SK-N-MC (cell line): ENCODE measurements around the gene TIMM44.

Experiments used
- DNase-seq: peaks from one replicate; pipeline ENCODE4 v3.0.0-alpha.2; 2011; ENCODE audit warnings: low read depth, low spot score
- H3K27ac ChIP-seq: fragments of 200-600 bp; sonication (generic); 2 replicates; pipeline ENCODE4 v1.5.1; 2016; ENCODE audit warnings: mixed run types
- H3K36me3 ChIP-seq: fragments of 200-600 bp; sonication (generic); 2 replicates; pipeline ENCODE4 v1.6.1; 2017; ENCODE audit warnings: antibody characterized with exemption, low read length, mixed read lengths; ENCODE audit not compliant: insufficient read depth
- H3K4me3 ChIP-seq: fragments of 200-600 bp; sonication (generic); 2 replicates; pipeline ENCODE4 v1.5.1; 2016
- H3K9ac ChIP-seq: fragments of 200-600 bp; sonication (generic); 2 replicates; pipeline ENCODE4 v1.8.0; 2017; ENCODE audit warnings: mixed run types, mixed read lengths; ENCODE audit not compliant: insufficient read length
- H3K9me3 ChIP-seq: fragments of 200-600 bp; sonication (generic); 2 replicates; pipeline ENCODE4 v1.6.1; 2017; ENCODE audit warnings: low read depth, mild to moderate bottlenecking, antibody characterized with exemption, low read length, moderate library complexity, mixed read lengths
- EZH2 ChIP-seq: fragments of 200-600 bp; sonication (generic); IDR thresholded peaks from one replicate; pipeline ENCODE4 v1.6.1; 2017; ENCODE audit warnings: antibody characterized with exemption
- FOXP2 ChIP-seq: optimal IDR thresholded peaks from 2 replicates; pipeline ENCODE3; 2011; ENCODE audit warnings: mild to moderate bottlenecking, moderate library complexity; ENCODE audit not compliant: insufficient read depth; ENCODE audit errors: extremely low read length, control extremely low read depth
- POLR2AphosphoS5 ChIP-seq: IDR thresholded peaks from 2 replicates; pipeline ENCODE4 v1.6.1; 2012; ENCODE audit warnings: mild to moderate bottlenecking, low read depth, low read length, borderline replicate concordance

Gene TIMM44

DNA sequence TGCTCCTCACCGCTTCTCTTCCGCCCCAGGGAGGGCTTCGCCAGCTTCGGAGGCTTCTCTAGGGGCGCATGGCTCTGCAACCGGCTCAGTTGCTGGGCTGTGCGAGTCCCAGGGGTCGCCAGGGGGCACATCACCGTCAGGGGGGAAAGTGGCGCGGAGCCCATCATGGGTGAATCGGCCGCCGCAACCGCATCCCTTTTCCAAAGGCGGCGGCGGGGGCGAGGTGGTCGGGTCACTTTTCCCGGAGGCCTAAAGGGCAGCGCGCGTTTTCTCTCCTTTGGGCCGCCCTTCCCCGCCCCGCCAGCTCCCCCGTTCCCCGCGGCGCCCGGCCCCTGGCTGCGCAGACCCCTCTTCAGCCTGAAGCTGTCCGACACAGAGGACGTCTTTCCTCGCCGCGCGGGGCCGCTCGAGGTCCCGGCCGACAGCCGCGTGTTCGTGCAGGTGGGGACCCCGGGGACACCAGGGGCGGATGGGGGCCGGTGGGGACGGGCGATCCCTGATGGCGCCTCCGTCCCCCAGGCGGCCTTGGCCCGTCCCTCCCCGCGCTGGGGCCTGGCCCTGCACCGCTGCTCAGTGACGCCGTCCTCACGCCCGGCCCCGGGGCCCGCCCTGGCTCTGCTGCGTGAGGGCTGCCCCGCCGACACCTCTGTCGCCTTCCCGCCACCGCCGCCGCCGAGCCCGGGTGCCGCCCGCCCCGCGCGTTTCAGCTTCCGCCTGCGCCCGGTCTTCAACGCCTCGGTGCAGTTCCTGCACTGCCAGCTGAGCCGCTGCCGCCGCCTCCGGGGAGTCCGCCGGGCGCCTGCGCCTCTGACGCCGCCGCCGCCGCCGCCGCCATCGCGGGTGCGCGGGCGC is 27.1 kb downstream of the TIMM44 start:
- TF ChIP-seq EZH2: no peak
- no peak for TF ChIP-seq POLR2AphosphoS5
- no peak for TF ChIP-seq FOXP2
- H3K4me3 ChIP-seq: peak overlapping the region; percentile 76
- H3K9me3 ChIP-seq: no peaks in the 10 kb centered on the region
- DNase-seq: no peak
- peak overlapping the region; percentile 72 for H3K9ac ChIP-seq
- H3K27ac ChIP-seq: no peak overlapping the region
- peaks cover 9% of the 10 kb centered on the region; the same call in 1 of the 2 replicates for H3K36me3 ChIP-seq

GRCh38 chr19:7915250-7916102 is 28.0 kb downstream of the TIMM44 start:
- Histone ChIP-seq H3K9ac (peak overlapping the region; percentile 72), H3K27ac (no peak overlapping the region), H3K36me3 (peaks cover 18% of the 10 kb centered on the region; the same call in 1 of the 2 replicates), H3K9me3 (no peaks in the 10 kb centered on the region), H3K4me3 (peak overlapping the region; percentile 76)
- DNase-seq: no peak
- no peak for TF ChIP-seq EZH2
- no peak for TF ChIP-seq FOXP2
- no peak for TF ChIP-seq POLR2AphosphoS5

DNA sequence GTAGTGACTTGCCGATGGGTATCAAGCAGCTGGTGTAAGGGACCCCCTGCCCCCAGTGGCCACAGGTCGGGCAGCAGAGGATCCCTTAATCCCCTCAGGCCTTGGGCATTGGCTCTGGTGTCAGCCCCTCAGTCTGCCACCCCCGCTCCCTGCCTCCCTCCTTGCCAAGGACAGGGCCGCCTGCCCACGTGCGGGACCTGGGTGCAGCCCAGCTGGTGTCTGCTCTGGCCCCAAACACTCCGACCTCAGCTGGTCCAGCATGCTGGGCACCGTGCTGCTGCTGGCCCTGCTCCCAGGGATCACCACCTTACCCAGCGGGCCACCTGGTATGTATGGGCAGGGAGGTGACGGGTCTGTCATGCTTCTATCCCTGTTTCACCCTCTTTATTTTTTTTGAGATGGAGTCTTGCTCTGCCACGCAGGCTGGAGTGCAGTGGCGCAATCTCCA is 28.8 kb downstream of the TIMM44 start, which contains the start of gene TGFBR3L:
Gene TGFBR3L (plus strand): TSS at position 233 of the 448 bp plus-strand sequence.
- TF ChIP-seq POLR2AphosphoS5 (no peak), FOXP2 (no peak), EZH2 (no peak)
- Histone ChIP-seq H3K9ac (no peak within 1 kb of the TSS), H3K9me3 (no peaks in the 10 kb centered on the region), H3K36me3 (peaks cover 22% of the 10 kb centered on the region; the same call in 1 of the 2 replicates), H3K27ac (no peak within 1 kb of the TSS), H3K4me3 (peak within 1 kb of the TSS; percentile 76)
- DNase-seq: no peak

DNA sequence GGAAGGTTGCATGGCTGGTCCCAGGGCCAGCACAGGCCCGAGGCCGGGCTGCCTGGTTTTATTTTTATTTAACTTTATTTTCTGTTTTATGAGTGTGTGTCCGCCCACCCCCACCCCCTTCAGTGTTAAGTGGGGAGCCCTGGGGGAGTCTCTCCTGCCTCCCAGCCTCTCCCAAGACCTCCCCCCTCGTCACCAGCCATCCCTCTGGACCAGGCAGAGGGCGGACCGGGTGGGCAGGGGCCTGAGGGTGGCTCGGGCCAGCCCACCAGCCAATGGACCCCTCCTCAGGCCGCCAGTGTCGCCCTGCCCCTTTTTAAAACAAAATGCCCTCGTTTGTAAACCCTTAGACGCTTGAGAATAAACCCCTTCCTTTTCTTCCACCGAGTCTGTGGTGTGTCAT is 29.4 kb downstream of the TIMM44 start:
- DNase-seq: no peak
- Histone ChIP-seq H3K36me3 (peaks cover 22% of the 10 kb centered on the region; the same call in 1 of the 2 replicates), H3K9ac (no peak overlapping the region), H3K9me3 (no peaks in the 10 kb centered on the region), H3K4me3 (no peak overlapping the region), H3K27ac (no peak overlapping the region)
- no peak for TF ChIP-seq FOXP2
- no peak for TF ChIP-seq POLR2AphosphoS5

DNA sequence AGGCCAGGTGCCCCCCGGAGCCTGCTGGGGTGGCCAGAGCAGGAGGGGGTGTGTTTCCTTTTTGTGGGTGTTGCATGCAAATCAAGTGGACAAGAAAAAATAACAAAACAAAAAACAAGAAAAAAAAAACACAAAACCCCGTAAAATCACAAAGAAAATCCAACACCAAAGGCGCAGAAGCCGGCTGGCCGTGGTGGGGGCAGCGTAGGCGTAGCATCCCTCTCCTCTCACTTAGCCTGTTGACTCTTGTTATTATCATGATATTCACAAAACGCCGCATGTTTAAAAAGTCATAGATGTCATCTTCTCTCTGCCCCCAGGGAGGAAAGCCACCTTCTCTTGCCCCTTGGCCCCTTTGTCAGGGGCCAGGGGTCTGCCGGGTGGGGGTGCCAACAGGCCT is 29.8 kb downstream of the TIMM44 start:
- TF ChIP-seq EZH2: no peak
- no peak for TF ChIP-seq POLR2AphosphoS5
- Histone ChIP-seq H3K4me3 (no peak overlapping the region), H3K9me3 (no peaks in the 10 kb centered on the region), H3K27ac (no peak overlapping the region), H3K9ac (no peak overlapping the region), H3K36me3 (peaks cover 22% of the 10 kb centered on the region; the same call in 1 of the 2 replicates)
- no peak for DNase-seq

- H3K27ac ChIP-seq: no peak overlapping the region
- DNase-seq: no peak
- H3K9ac ChIP-seq: no peak overlapping the region
- H3K36me3 ChIP-seq: peaks cover 22% of the 10 kb centered on the region; the same call in 1 of the 2 replicates
- H3K4me3 ChIP-seq: no peak overlapping the region
- TF ChIP-seq EZH2 (no peak), POLR2AphosphoS5 (no peak), FOXP2 (no peak)
- no peaks in the 10 kb centered on the region for H3K9me3 ChIP-seq
These were observed 30.5 kb downstream of the TIMM44 start for GRCh38 chr19:7912697-7913564.

DNA sequence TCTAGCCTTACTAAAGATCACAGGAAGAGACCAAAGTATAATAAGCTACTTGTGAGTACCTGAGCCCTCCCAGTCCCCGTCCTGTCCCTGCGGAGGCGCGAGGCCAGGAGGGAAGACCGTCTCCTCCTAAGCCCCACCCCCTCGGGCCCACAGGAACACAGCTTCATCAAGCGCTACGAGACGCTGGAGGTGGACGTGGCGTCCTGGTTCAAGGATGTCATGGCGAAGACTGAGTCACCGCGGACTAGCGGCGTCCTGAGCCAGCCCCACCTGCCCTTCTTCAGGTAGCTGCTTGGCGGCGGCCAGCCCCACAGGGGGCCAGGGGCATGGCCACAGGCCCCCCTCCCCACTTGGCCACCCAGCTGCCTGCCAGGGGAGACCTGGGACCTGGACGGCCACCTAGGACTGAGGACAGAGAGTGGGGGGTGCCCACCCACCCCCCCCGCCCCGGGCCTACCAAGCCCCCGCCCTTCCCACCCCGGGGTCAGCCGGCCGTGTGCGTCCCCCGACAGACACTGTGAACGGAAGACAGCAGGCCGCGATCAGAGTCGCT is 31.2 kb downstream of the TIMM44 start:
- Histone ChIP-seq H3K4me3 (no peak overlapping the region), H3K9me3 (no peaks in the 10 kb centered on the region), H3K27ac (no peak overlapping the region), H3K36me3 (peaks cover 22% of the 10 kb centered on the region; the same call in 1 of the 2 replicates), H3K9ac (no peak overlapping the region)
- no peak for DNase-seq
- TF ChIP-seq EZH2 (no peak), POLR2AphosphoS5 (no peak)
